ENCODE data around the gene FBXW7. TPM values are rescaled to one million over a fixed set of nuclear protein-coding genes. Genes with fewer than 3 reads are reported as not detected.

The FBXW7 gene
- total and polyA plus RNA-seq, 2 of the 13 experiments (the other 11 are each of a cell fraction or from before 2014, with no cell fraction given) = 5.0 to 40.9 TPM

DNA sequence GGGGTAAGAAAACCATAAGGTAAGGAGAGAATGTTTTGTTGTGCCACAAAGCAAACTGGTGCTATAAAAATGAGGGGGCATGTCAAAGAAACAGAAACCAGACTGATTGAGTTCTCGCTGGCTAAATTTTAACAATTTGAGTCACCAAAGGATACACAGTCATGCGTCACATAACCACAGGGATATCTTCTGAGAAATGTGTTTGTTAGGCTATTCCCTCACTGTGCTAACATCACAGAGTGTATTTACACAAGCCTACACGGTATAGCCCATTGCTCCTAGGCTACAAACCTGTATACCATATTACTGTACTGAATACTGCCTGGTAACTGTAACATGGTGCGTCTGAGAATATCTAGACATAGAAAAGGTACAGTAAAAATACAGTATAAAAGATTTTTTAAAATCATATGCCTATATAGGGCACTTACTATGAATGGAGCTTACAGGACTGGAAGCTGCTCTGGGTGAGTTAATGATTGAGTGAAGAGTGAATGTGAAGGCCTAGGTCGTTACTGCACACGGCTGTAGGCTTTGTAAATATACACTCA is 50.1 kb downstream of the FBXW7 start (continued):
- TF ChIP-seq, protein P1, sequence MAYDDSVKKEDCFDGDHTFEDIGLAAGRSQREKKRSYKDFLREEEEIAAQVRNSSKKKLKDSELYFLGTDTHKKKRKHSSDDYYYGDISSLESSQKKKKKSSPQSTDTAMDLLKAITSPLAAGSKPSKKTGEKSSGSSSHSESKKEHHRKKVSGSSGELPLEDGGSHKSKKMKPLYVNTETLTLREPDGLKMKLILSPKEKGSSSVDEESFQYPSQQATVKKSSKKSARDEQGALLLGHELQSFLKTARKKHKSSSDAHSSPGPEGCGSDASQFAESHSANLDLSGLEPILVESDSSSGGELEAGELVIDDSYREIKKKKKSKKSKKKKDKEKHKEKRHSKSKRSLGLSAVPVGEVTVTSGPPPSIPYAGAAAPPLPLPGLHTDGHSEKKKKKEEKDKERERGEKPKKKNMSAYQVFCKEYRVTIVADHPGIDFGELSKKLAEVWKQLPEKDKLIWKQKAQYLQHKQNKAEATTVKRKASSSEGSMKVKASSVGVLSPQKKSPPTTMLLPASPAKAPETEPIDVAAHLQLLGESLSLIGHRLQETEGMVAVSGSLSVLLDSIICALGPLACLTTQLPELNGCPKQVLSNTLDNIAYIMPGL (CRISPR knock-in tag; IDR thresholded peaks at IDR 0.05; ENCODE audit: borderline replicate concordance in 1 of 2, low read depth in 1 of 2) = 0 out of 4 replicates have a peak, but pooled peaks of 1 of the 2 experiments have one; percentile 32
- TF ChIP-seq, protein P2, sequence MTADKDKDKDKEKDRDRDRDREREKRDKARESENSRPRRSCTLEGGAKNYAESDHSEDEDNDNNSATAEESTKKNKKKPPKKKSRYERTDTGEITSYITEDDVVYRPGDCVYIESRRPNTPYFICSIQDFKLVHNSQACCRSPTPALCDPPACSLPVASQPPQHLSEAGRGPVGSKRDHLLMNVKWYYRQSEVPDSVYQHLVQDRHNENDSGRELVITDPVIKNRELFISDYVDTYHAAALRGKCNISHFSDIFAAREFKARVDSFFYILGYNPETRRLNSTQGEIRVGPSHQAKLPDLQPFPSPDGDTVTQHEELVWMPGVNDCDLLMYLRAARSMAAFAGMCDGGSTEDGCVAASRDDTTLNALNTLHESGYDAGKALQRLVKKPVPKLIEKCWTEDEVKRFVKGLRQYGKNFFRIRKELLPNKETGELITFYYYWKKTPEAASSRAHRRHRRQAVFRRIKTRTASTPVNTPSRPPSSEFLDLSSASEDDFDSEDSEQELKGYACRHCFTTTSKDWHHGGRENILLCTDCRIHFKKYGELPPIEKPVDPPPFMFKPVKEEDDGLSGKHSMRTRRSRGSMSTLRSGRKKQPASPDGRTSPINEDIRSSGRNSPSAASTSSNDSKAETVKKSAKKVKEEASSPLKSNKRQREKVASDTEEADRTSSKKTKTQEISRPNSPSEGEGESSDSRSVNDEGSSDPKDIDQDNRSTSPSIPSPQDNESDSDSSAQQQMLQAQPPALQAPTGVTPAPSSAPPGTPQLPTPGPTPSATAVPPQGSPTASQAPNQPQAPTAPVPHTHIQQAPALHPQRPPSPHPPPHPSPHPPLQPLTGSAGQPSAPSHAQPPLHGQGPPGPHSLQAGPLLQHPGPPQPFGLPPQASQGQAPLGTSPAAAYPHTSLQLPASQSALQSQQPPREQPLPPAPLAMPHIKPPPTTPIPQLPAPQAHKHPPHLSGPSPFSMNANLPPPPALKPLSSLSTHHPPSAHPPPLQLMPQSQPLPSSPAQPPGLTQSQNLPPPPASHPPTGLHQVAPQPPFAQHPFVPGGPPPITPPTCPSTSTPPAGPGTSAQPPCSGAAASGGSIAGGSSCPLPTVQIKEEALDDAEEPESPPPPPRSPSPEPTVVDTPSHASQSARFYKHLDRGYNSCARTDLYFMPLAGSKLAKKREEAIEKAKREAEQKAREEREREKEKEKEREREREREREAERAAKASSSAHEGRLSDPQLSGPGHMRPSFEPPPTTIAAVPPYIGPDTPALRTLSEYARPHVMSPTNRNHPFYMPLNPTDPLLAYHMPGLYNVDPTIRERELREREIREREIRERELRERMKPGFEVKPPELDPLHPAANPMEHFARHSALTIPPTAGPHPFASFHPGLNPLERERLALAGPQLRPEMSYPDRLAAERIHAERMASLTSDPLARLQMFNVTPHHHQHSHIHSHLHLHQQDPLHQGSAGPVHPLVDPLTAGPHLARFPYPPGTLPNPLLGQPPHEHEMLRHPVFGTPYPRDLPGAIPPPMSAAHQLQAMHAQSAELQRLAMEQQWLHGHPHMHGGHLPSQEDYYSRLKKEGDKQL (CRISPR knock-in tag; IDR thresholded peaks at IDR 0.05; ENCODE audit: low read depth) = peak; percentile 70; the same call in 1 of the 2 replicates
- TF ChIP-seq, protein P3, sequence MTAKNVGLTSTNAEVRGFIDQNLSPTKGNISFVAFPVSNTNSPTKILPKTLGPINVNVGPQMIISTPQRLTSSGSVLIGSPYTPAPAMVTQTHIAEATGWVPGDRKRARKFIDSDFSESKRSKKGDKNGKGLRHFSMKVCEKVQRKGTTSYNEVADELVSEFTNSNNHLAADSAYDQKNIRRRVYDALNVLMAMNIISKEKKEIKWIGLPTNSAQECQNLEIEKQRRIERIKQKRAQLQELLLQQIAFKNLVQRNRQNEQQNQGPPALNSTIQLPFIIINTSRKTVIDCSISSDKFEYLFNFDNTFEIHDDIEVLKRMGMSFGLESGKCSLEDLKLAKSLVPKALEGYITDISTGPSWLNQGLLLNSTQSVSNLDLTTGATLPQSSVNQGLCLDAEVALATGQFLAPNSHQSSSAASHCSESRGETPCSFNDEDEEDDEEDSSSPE (CRISPR knock-in tag; IDR thresholded peaks at IDR 0.05) = no peak
- TF ChIP-seq, protein P4, sequence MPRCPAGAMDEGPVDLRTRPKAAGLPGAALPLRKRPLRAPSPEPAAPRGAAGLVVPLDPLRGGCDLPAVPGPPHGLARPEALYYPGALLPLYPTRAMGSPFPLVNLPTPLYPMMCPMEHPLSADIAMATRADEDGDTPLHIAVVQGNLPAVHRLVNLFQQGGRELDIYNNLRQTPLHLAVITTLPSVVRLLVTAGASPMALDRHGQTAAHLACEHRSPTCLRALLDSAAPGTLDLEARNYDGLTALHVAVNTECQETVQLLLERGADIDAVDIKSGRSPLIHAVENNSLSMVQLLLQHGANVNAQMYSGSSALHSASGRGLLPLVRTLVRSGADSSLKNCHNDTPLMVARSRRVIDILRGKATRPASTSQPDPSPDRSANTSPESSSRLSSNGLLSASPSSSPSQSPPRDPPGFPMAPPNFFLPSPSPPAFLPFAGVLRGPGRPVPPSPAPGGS (CRISPR knock-in tag; IDR thresholded peaks at IDR 0.05) = no peak
- TF ChIP-seq, protein P5, sequence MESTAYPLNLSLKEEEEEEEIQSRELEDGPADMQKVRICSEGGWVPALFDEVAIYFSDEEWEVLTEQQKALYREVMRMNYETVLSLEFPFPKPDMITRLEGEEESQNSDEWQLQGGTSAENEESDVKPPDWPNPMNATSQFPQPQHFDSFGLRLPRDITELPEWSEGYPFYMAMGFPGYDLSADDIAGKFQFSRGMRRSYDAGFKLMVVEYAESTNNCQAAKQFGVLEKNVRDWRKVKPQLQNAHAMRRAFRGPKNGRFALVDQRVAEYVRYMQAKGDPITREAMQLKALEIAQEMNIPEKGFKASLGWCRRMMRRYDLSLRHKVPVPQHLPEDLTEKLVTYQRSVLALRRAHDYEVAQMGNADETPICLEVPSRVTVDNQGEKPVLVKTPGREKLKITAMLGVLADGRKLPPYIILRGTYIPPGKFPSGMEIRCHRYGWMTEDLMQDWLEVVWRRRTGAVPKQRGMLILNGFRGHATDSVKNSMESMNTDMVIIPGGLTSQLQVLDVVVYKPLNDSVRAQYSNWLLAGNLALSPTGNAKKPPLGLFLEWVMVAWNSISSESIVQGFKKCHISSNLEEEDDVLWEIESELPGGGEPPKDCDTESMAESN (CRISPR knock-in tag; conservative IDR thresholded peaks at IDR 0.05) = 0 out of 2 replicates have a peak, but pooled peaks have one; percentile 25
- TF ChIP-seq ZNF557 (CRISPR knock-in tag; IDR thresholded peaks at IDR 0.05) (no peak), POLR2A (IDR thresholded peaks at IDR 0.05; ENCODE audit: insufficient read depth in 1 of 2, low read depth in 2 of 2, low read length in 2 of 2) (peak in 1 of 2 experiments; percentile 46; a peak in 1 of 4 replicates), SP140L (CRISPR knock-in tag; IDR thresholded peaks at IDR 0.05; ENCODE audit: borderline replicate concordance) (0 out of 2 replicates have a peak, but pooled peaks have one; percentile 35), TGIF2 (CRISPR knock-in tag; IDR thresholded peaks at IDR 0.05) (peak; percentile 61; the same call in 1 of the 2 replicates)
- TF ChIP-seq, protein P6, sequence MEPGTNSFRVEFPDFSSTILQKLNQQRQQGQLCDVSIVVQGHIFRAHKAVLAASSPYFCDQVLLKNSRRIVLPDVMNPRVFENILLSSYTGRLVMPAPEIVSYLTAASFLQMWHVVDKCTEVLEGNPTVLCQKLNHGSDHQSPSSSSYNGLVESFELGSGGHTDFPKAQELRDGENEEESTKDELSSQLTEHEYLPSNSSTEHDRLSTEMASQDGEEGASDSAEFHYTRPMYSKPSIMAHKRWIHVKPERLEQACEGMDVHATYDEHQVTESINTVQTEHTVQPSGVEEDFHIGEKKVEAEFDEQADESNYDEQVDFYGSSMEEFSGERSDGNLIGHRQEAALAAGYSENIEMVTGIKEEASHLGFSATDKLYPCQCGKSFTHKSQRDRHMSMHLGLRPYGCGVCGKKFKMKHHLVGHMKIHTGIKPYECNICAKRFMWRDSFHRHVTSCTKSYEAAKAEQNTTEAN (CRISPR knock-in tag; conservative IDR thresholded peaks at IDR 0.05) = no peak
- TF ChIP-seq, protein P7, sequence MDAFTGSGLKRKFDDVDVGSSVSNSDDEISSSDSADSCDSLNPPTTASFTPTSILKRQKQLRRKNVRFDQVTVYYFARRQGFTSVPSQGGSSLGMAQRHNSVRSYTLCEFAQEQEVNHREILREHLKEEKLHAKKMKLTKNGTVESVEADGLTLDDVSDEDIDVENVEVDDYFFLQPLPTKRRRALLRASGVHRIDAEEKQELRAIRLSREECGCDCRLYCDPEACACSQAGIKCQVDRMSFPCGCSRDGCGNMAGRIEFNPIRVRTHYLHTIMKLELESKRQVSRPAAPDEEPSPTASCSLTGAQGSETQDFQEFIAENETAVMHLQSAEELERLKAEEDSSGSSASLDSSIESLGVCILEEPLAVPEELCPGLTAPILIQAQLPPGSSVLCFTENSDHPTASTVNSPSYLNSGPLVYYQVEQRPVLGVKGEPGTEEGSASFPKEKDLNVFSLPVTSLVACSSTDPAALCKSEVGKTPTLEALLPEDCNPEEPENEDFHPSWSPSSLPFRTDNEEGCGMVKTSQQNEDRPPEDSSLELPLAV (CRISPR knock-in tag; conservative IDR thresholded peaks at IDR 0.05; ENCODE audit: low read depth) = no peak

Measured in HepG2 (cell line).